Measurements from ENCODE around the gene PPL.

DNA sequence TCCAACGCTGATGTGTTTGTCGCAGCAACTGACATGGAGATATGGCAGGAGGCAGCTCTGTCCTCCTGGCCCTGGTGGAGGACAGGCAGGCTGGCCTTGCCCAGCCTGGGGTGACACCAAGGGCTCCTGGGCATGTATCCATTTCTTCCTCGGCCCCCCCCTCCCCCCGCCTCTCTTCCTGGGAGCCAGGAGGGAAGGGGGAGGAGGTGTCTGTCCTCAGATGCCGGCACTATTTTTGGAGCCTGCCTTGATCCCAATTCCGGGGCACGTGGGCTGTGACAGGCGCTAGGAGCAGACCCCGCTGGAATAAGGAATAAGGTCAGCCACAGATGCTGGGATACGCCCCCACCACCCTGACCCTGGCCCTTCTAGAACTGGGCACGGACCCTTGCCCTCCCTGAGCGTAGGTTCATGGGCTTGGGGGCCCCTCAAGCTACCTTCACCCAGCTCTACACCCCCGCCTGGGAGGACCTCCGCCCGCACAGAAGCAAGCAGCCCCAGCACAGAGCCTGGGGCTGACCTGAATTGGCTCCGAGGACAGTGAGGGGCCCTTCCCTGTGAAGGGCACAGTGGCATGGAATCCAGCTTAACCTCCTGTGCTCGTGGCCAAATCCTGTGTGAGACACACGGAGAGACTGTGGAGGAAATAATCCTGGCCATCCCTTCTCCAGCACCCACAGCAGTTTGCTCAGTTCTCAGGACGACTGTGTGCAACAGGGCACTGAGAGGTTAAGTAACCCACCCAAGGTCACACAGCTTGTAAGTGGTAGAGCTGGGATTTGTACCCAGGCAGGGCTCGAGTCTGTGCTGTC, 45.3 kb upstream of the PPL start:
- no peak for TF ChIP-seq CTCF (IDR thresholded peaks at IDR 0.05)
- TF ChIP-seq POLR2A (IDR thresholded peaks at IDR 0.05) = no peak
